GM12864 (cell line): ENCODE measurements around the gene LDLRAD3.

Experiments
- DNase-seq: peaks from one replicate; pipeline ENCODE4 v3.0.0-alpha.2; 2011; ENCODE audit warnings: low read depth
- H3K4me3 ChIP-seq: 2 replicates; pipeline ENCODE4 v1.5.1; 2011; ENCODE audit warnings: mild to moderate bottlenecking, low read depth, low read length, control low read depth
- TF ChIP-seq, protein P1 (sequence below): IDR thresholded peaks from 2 replicates; pipeline ENCODE4 v1.5.1; 2011; ENCODE audit warnings: low read depth, mild to moderate bottlenecking, moderate library complexity, low read length, control low read depth, inconsistent platforms; ENCODE audit errors: missing control alignments

The LDLRAD3 gene

DNA sequence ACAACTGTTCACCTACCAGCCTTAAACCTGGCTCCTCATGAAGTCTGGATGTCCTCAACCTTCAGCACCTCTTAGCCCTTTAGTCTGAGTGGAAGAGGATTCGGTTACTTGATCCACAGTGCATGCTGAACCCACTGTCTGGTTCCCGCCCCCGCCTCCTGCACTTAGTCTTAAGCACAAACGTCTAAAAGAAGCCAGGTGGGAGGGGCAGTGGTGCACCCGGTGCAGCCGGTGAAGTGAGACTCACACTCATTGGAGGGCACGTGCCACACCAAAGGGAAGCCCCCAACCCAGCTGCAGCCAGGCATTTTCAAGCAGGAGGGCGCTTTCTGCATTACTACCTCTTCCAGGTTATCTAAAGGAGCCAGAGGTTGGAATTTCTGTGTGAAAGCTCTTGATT lies 198.6 kb downstream of the LDLRAD3 start:
- TF ChIP-seq, protein P1, sequence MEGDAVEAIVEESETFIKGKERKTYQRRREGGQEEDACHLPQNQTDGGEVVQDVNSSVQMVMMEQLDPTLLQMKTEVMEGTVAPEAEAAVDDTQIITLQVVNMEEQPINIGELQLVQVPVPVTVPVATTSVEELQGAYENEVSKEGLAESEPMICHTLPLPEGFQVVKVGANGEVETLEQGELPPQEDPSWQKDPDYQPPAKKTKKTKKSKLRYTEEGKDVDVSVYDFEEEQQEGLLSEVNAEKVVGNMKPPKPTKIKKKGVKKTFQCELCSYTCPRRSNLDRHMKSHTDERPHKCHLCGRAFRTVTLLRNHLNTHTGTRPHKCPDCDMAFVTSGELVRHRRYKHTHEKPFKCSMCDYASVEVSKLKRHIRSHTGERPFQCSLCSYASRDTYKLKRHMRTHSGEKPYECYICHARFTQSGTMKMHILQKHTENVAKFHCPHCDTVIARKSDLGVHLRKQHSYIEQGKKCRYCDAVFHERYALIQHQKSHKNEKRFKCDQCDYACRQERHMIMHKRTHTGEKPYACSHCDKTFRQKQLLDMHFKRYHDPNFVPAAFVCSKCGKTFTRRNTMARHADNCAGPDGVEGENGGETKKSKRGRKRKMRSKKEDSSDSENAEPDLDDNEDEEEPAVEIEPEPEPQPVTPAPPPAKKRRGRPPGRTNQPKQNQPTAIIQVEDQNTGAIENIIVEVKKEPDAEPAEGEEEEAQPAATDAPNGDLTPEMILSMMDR: no peak

DNA sequence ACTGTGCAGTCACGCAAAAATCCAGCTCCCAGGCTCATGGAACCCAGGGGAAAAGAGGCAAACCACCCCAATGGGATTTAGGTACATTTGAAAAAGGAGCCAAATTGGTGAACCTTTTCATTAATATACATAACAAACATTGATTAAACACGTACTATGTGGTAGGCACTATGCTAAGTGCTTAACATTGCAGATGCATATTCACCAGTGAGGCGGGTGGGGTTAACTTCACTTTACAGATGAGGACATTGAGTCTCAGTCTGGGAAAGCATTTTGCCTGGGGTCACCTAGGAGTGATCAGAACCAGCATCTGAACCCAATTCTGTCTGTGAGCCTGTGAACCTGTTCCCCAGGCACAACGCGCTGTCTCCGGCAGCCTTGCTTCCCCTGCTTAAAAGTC lies 199.0 kb downstream of the LDLRAD3 start:
- H3K4me3 ChIP-seq: no peak overlapping the region
- DNase-seq: no peak
- TF ChIP-seq, protein P1: no peak

More for the DNA sequence above, 198.6 kb downstream of the LDLRAD3 start:
- H3K4me3 ChIP-seq: no peak overlapping the region
- DNase-seq: no peak

DNA sequence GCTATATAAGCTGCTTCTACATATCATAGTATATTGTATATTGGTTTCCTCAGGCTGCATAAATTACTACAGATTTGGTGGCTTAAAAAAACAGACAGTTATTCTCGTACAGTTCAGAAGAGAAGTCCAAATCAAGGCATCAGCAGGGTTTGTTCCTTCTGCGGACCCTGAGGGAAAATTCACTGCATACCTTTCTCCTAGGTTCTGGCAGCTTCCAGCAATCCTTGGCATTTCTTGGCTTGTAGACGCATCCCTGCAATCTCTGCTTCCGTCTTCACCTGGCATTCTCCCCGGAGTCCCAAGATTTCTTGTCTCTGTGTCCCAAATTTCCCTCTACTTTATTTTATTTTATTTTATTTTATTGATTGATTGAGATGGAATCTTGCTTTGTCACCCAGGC lies 202.6 kb downstream of the LDLRAD3 start:
- no peak for DNase-seq
- TF ChIP-seq, protein P1: no peak
- no peak overlapping the region for H3K4me3 ChIP-seq

DNA sequence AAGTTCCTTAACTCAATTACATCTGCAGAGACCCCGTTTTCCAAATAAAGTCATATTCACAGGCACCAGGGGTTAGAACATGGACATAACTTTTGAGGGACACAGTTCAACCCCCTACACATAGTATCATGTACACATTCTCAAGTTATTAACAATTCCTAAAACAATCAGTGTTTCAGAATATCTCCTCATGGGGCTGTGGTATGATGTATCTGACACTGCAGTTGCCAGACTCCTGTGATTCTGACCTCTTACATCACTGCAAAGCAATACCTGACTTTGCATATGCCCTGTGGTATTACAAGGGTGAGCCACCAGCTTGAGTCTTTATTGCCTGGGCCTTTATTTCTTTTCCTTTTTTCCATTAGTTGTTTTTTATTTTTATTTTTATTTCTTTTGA lies 203.6 kb downstream of the LDLRAD3 start:
- TF ChIP-seq, protein P1: no peak
- no peak for DNase-seq
- H3K4me3 ChIP-seq: no peak overlapping the region

DNA sequence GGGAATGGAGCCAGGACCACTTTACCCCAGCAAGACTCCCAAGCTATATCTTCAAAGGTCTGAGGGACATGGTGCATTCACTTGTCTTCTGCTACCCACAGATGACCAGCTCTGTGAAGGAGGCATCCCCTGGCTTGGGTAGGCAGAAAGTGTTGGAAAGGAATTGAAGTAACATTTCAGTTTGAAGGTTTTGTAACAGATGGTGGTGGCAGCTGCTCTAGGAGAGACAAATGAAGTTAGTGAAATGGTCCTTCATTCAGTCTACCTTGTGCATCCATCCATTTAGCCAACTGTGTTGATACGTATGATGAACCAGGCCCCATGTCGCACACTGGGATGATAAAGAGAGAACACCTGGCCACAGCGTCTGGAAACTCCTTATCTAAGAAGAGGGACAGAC lies 204.8 kb downstream of the LDLRAD3 start:
- TF ChIP-seq, protein P1: no peak
- DNase-seq: no peak
- no peak overlapping the region for H3K4me3 ChIP-seq

DNA sequence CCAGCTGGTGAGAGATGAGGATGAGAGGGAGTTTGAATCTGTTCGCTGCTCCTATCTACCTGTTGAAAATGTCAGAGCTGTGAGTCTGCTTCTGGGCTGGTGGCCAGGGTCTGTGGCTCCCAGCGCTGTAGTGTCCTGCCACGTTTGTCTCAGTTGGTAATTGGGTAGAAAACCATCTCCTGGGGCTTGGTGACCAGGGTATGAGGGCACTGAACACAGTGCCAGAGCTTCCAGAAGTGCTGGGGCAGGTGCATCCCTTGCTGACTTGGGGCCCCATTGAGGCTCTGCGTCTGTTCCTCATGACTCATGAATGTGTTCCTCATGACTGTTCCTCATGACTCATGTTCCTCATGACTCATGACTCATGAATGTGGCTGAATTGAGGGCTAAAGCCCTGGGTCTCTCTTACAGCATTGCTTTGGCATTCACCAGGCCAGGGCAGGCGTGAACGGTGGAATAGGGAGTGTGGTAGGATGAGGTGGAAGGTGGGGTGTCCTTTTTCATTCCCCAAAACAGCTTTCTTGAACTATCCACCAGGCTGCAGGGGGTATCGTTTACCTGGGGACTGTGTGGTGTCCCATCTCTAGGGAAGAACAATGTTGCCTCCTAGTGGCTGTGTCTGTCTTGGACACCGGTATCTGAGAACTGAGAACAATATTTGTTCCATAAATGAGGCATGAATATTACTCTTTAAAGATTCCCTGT lies 205.8 kb downstream of the LDLRAD3 start:
- TF ChIP-seq, protein P1: peak; percentile 56
- H3K4me3 ChIP-seq: no peak overlapping the region
- no peak for DNase-seq

DNA sequence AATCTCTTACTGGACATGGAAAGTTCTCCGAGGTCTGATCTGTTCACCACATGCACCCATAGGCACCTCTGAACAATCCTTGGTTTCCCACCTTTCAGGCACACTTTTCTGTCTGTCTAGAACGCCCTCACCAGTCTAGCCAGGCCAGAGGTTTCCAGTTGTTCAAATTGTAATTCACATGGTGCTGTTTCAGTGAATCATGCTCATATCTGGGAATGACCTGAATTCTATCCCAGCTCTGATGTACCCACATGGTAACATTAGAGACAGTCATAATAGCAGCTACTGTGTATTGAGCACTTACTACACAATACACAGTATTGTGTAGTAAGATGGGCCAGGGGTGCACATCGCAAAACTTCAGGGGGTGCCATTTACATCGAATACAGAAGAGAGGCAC lies 207.1 kb downstream of the LDLRAD3 start:
- no peak overlapping the region for H3K4me3 ChIP-seq
- TF ChIP-seq, protein P1: no peak
- no peak for DNase-seq
